Stimulated activated CD8-positive, alpha-beta memory T cell treated with anti-CD3 and anti-CD28 coated beads, Interleukin-12 subunit alpha, Interleukin-12 subunit beta, amount 100 ng/mL, for 4 hours (primary cell): ENCODE measurements around the gene SIK2.

Experiments
- DNase-seq: peaks from one replicate; pipeline ENCODE4 v3.0.0-alpha.2; 2020; ENCODE audit warnings: low read depth

The SIK2 gene

DNA sequence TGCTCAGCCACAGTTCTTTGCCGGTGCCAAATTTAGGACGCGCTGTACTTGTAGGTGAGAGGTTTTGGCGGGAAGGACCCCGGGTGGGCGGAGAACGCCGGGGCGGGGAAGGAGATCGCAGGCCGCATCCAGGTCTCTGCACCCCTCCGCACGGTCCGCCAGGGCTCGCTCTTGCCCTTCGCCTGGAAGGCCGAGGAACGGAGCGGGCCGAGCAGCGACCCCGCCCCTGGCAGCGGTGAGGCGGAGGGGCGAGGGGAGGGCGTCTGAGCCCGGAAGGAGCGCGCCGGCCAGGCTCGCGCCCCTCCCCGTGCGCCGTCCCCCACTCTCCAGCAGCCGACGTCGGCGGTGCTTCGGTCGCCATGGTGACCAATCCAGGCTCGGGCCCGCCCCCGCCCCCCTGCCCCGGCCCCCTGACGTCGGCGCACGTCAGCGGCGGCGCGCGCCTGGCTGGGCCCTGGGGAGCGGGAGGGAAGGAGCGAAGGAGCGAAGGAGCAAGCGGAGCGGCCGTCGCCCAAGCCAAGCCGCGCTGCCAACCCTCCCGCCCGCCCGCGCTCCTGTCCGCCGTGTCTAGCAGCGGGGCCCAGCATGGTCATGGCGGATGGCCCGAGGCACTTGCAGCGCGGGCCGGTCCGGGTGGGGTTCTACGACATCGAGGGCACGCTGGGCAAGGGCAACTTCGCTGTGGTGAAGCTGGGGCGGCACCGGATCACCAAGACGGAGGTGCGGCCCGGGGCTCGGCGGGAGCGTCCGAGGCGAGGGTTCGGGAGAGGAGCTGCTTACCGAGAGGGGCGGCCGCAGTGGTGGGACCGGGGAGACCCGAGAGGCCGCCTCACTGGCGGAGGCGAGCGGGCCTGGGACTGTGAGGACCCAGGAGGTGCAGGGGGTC is at the start of gene SIK2:
Gene SIK2, plus strand, starts transcription at position 471 of the 886 bp plus-strand sequence. Its CDS starts 115 bp downstream, at position 586.
- peak; percentile 85 for DNase-seq

DNA sequence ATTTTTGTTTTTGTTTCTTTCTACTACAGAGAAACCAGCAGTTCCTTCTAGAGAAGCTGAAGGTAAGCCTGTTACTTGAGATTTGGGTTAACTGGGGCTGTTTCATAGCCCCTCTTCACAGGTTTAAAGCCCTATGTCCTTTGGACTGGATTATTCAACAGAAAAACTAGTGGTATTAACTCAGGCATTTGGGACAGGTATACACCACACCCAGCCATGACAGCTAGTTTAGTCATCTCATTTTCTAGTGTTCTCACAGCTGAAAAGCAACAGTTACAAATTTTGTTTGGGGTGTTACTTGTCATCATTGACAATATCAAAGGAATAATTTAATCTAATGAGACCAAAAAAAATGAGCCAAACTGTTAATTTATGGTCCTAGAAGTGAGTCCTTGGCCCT is 47.7 kb upstream of the SIK2 start:
- no peak for DNase-seq

GRCh38 chr11:111555255-111555654 is 47.0 kb upstream of the SIK2 start:
- no peak for DNase-seq

DNA sequence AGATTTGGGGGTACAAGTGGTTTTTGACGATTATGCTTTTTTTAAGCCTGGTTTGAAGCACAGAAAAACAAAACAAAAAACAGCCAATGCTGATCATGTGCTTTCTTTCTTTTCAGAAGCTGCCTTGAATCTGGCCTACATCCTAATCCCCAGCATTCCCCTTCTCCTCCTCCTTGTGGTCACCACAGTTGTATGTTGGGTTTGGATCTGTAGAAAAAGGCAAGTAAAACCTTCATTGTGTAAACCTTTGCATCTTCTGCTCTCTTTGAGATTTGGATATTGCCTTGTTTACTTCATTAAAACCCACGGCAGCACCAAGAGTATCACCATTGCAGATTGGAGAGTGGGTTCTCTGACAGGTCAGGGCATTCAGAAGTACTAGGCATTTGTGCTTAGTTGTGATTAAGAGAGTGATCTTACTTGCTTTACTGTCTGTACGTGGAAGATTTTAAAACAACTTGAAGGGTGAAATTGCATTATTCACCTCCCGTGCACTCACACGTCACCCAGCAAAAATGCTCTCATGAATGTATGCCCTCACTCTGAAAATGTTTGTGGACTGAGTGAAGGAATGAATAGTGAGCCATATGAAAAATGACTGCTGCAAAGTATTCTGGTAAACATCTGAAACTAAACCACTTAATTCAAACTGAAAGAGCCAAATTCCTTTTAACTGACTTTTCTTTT is 44.7 kb upstream of the SIK2 start:
- DNase-seq: no peak

DNA sequence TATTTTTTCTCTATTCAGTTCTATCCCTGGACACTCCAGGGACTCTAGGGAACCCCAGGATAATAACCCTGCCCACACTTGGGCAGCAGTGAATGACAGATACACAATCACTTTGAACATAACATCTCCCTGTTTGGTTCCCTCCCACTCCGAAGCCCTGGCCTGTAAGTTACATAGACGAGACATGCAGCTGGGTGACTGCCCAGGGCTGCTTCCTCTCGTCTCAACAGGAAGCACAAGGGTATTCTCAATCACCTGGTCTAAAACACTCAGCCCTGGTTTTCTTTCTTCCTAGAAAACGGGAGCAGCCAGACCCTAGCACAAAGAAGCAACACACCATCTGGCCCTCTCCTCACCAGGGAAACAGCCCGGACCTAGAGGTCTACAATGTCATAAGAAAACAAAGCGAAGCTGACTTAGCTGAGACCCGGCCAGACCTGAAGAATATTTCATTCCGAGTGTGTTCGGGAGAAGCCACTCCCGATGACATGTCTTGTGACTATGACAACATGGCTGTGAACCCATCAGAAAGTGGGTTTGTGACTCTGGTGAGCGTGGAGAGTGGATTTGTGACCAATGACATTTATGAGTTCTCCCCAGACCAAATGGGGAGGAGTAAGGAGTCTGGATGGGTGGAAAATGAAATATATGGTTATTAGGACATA is 42.3 kb upstream of the SIK2 start:
- DNase-seq: no peak

DNA sequence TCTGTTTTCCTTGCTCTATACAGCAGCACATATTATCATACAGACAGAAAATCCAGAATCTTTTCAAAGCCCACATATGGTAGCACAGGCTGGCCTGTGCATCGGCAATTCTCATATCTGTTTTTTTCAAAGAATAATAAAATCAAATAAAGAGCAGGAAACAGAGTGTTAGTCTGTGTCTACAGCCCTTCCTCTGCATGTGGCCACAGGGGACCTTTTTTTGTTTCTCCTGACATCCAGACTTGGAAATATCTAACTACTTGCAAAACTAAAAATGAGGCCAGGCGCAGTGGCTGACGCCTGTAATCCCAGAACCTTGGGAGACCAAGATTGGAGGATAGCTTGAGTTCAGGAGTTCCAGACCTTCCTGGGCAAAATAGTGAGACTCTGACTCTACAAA is 41.4 kb upstream of the SIK2 start:
- DNase-seq: no peak

DNA sequence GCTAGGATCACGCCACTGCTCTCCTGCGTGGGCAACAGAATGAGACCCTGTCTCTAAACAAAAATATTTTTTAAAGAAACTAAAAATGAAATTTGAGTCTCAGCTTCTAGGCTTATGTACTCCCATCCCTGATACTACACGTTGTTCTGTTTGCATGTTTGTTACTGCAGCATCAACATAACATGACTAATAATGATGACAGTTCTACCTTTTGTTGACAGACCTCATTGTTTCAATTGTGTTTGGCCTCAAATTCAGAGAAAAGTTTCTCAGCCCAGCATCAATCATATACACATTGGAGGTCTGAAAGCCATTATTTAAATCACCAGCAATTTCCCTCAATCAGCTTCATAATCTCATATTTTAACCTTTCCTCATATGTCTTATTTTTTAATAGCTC is 40.9 kb upstream of the SIK2 start:
- no peak for DNase-seq

GRCh38 chr11:111561791-111562325 is 40.4 kb upstream of the SIK2 start:
- DNase-seq: no peak

DNA sequence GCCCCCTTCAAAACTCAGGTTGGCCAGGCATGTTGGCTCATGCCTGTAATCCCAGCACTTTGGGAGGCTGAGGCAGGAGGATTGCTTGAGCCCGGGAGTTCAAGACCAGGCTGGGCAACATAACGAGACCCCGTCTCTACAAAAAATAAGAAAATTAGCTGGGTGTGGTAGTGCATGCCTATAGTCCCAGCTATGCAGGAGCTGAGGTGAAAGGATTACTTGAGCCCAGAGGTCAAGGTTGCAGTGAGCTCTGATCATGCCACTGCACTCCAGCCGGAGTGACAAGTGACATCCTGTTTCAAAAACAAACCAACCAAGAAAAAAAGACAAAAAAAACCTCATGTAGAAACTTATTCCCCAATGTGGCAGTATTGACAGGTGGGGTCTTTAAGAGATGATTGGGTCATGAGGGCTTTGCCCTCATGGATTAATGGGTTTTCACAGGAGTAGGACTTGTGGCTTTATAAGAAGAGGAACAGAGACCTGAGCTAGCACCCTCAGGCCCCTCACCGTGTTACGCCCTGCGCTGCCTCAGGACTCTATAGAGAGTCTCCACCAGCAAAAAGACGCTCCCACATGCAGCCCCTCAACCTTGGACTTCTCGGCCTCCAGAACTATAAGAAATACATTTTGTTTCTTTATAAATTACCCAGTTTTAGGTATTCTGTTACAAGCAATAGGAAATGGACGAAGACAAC is 39.4 kb upstream of the SIK2 start:
- DNase-seq: no peak

DNA sequence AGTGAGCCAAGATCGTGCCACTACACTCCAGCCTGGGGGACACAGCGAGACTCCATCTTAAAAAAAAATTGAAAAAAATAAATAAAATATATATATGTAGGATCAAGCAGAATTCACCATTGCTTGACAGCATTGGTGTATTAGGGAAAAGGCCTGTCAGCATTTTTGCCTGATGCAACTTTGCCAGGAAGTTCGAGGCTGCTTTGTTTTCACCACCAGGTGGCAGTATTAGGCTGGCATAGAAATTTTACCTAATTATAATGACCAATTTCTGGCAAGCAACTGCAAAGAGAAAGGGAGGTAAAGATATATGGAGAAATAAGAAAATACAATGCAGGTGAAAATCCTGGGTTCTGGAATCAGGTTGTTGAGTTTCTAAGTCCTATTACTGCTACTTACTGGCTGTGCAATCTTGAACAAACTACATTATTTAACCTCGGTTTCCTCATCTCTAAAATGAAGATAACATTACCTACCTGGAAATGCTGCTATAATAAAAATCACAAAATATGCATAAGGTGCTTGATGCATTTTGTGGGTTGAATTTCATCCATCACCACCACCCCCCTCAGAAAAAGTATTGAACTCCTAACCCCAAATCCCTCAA is 37.0 kb upstream of the SIK2 start:
- DNase-seq: peak; percentile 13

DNA sequence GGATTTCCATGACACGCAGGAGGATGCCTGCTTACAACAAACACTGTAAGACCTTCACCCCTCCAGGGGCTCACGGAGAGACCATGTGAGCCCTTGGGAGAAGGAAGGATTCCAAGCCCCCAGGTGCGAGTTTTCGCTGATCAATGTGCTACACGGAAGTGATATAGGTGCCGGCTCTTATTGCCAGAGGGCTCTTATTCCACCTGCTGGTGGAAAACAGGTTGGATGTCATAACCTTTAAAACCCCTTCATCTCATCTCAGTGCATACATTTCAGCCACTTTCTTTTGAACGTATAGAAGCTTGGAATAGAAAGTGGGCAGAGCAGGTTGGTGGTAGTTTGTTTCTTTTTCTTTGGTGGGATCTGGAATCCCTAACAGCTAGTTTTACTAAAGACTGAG is 35.9 kb upstream of the SIK2 start:
- no peak for DNase-seq

- no peak for DNase-seq
These were observed 32.8 kb upstream of the SIK2 start for GRCh38 chr11:111569476-111569875.

DNA sequence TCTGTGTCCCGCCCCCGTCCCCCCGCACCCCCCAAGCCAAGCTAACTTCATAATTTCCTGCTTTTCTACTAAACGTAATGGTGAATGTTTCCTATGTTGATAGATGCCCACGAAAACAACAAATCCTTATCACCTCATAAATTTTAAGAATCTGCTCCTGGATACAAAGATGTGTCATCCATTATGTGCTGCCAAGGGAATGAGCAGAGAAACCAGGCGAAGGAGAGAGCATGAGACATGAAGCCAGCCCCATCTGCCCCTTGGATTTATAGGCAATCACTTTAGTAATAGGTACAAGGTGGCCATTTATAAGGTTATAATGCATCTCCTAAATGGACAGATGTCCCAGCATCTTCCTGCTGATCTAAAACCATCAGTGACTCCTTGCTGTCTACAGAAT is 31.5 kb upstream of the SIK2 start:
- no peak for DNase-seq

DNA sequence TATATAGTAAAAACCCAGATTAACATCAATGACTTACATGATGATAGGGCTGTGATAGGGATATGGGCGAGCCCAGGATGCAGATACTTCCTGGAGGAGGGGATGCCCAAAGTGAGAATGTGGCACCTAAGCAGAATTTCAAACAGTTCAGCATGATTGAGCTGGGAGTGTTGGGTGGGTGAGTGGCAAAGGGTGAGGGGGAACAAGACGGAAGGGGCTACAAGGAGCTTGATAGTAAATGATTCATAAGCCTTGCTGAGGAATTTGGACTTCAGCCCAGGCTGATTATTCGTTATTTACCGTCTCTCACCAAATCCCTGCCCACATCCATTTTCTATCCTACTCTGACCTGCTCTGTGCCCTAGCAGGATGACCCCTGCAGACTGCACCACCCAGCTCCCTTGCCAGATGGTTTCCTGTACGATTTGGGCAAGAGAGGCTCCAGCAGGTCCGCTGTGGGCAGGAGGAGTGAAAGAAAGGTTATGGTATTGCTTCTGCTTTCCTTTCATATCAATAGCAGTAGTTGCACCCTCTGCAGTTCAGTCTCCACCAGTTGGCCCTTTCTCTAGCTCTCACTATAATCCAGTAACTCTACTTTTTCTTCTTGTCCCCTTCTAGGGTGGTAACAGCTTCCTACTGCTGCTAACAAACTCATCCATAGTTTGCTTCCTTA is 30.3 kb upstream of the SIK2 start:
- no peak for DNase-seq

DNA sequence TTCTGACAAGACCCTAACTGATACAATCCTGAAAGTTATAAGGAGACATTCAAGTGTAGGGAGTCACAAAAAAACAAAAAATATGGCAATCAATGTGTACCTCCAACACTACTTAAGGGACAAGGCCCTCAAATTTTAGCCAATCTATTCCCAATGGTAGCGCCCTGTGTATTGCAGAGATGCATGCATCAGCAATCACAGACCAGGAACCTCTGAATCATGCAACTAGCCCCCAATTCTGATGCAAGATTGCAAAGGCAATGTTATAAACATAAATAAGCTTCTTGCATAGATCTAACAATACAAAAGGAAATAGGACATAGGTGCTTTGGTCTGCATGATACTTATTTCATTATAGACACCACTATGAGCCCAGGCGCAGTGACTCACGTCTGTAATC is 29.7 kb upstream of the SIK2 start:
- DNase-seq: no peak

DNA sequence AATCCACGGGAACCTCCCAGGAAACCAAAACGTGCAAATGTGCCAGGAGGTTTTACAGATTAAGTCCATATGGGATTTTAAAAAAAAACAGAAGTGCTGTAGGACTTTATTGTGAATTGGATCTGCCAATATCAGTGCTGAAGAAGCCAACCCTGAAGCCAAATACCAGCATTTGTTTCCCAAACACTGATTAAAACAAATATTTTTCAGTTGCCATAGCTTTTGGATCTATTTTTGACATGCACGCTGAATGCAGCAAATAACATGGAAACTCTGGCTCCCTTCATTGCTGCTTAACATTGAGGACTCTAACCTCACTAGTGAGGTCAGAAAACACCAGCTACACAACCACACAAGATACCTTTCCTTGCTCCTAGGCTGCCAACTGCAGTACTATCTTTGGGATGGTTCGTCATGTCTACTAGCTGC is 28.4 kb upstream of the SIK2 start:
- no peak for DNase-seq

DNA sequence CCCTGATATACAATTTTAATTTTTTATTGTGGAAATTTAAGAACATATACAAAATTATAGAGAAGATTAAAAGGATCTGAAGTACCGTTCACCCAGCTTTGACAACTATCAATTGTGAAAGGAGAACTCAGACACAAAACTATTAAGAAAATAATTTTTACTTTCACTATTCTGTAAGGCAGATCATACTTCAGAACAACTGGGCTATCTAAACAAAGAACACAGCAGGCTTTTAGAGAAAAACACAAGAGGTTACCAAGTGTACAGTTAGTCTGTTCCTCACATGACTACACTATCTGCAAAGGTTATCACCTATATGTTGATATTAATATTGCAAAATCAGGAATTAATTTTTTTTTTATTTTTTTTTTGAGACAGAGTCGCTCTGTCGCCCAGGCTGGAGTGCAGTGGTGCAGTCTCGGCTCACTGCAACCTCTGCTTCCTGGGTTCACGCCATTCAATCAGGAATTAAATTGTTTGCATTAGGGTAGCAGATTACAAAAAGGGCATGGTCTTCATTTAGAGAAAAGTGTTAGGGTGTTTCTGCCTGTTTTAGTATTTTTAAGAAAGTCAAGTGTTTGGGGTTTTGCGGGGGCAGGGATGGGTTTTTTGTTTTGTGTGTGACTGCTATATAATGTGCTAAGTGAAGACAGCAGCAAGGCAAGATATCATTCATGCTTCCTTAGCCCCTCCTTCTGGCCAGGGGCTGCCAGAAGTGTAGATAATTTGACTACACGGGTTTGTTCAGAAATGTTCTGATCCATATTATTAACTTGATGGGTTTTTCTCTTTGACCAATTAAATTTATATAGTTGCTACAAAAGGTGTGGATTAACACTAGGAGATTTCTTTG is 27.6 kb upstream of the SIK2 start:
- DNase-seq: no peak

- no peak for DNase-seq
These were observed 26.5 kb upstream of the SIK2 start for GRCh38 chr11:111575740-111576139.

GRCh38 chr11:111577821-111578220 is 24.4 kb upstream of the SIK2 start:
- no peak for DNase-seq

DNA sequence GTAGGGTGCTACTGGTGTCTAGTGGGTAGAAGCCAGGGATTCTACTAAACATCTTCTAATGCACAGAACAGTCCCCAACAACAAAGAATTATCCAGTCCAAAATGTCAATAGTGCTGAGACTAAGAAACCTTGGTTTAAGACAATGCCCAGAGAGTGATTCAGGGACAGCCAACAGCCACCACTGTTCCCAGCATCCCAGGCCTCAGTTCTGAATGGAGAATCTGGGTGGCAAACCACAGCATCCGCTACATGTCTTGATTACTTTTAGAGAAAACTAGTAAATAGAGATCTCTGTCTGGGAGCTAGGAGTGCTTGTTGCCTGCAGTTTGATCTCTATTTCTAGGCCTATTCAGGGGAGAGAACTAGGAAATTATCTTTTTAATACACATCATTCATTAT is 20.9 kb upstream of the SIK2 start:
- DNase-seq: no peak
